GM21360 (cell line): ENCODE results near the gene UTP4.
"Not testable (repeated sequence)": the region's sequence is repeated elsewhere in the genome, so short reads cannot be mapped to it uniquely, and the experiment has no call there.

ENCODE experiments used
- ATAC-seq: cut with Tn5 transposase; IDR thresholded peaks from one replicate; pipeline ENCODE4 v1.9.1; 2021; ENCODE audit warnings: mild to moderate bottlenecking, moderate library complexity; ENCODE audit not compliant: unreplicated experiment

UTP4 gene

DNA sequence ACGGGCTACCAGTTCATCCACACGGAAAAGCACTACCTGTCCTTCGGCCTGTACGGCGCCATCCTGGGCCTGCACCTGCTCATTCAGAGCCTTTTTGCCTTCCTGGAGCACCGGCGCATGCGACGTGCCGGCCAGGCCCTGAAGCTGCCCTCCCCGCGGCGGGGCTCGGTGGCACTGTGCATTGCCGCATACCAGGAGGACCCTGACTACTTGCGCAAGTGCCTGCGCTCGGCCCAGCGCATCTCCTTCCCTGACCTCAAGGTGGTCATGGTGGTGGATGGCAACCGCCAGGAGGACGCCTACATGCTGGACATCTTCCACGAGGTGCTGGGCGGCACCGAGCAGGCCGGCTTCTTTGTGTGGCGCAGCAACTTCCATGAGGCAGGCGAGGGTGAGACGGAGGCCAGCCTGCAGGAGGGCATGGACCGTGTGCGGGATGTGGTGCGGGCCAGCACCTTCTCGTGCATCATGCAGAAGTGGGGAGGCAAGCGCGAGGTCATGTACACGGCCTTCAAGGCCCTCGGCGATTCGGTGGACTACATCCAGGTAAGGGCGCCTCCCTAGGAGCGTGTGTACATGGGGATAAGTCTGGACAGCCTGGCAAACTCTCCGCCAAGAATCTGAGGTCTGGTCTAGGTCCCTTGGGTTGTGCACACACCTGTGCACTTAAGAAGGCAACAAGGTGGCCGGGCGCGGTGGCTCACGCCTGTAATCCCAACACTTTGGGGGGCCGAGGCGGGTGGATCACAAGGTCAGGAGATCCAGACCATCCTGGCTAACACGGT lies 22.8 kb upstream of the UTP4 start:
- no peak for ATAC-seq

- no peak for ATAC-seq
These were observed 22.0 kb upstream of the UTP4 start for GRCh38 chr16:69110406-69110805.

- ATAC-seq: no peak
These were observed 21.1 kb upstream of the UTP4 start for GRCh38 chr16:69111216-69111875.

GRCh38 chr16:69111876-69112230 lies 20.6 kb upstream of the UTP4 start:
- no peak for ATAC-seq

DNA sequence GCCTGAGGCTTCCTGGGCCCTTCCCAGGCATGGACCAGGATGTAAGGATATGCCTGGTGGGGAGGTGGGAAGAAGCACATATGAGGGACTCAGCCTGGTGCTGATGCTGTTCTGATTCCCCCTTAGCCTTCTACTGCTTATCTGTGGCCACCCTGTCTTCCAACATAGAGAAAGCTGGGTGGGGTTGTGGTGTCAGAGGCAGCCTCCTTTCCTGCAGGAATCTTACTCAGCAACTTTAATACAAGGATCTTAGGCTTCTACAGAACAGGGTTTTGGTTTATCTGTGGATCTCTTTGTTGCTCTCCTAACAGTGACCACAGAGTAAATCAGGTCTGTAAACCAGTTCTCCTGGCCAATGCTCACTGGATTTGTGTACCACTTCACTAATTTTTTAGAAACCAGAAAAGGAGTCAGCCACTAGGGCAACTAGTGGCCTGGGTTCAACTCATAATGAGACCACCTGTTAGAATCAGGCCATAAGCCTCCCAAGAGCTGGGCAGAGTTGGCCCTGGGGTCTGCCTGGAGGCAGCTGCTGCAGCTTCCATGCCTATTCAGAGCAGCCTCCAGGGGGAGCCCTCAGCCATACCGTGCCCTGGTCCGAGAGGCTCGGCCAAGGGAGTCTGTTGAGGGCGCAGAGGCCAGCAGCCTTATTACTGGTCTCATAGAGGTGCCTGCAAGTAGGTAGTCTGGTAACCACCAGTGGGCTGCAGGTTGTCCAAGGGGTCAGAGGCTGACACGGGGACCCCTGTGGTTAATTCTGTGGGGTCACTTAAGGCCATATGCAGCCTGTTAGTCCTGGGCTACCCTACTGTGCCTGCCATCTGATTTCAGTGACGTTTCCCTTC lies 19.9 kb upstream of the UTP4 start:
- ATAC-seq: no peak

DNA sequence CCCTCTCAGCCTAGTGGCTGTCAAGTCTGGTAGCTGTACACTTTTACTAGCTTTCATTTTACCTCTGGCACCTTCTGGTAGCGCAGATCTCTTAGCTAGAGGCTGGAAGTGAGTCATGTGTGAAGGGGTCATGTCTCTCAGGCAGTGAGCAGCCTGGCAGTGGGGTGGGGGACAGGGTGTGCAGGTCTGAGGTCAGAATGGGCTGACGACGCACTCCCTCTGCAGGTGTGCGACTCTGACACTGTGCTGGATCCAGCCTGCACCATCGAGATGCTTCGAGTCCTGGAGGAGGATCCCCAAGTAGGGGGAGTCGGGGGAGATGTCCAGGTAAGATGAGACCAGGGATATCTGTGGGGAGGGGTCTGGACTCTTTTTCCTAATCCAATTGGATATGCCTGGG lies 19.2 kb upstream of the UTP4 start:
- no peak for ATAC-seq

GRCh38 chr16:69114346-69114975 lies 18.0 kb upstream of the UTP4 start:
- no peak for ATAC-seq

GRCh38 chr16:69114976-69115355 lies 17.5 kb upstream of the UTP4 start:
- no peak for ATAC-seq

DNA sequence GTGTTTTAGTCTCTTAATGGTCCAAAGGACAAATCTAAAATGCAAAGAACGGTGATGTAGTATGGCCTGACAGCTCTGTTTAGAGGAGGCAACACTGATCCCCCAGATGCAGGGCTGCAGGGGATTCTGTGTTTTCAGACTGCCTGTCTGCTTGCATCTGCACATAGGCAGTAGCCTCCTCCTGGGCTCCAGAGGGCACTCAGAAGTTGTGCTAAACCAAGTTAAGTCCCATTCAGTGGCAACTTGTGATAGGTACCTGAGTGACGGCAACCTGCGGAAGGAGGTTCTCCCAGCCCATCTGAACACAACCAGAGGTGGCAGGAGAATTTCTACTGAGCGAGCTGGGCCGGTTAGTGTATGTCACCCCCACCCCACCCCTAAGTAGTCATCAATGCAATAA lies 17.1 kb upstream of the UTP4 start:
- ATAC-seq: no peak

GRCh38 chr16:69115837-69116236 lies 16.6 kb upstream of the UTP4 start:
- no peak for ATAC-seq

- ATAC-seq: no peak
These were observed 16.1 kb upstream of the UTP4 start for GRCh38 chr16:69116256-69116875.

- ATAC-seq: no peak
These were observed 15.5 kb upstream of the UTP4 start for GRCh38 chr16:69116906-69117305.

DNA sequence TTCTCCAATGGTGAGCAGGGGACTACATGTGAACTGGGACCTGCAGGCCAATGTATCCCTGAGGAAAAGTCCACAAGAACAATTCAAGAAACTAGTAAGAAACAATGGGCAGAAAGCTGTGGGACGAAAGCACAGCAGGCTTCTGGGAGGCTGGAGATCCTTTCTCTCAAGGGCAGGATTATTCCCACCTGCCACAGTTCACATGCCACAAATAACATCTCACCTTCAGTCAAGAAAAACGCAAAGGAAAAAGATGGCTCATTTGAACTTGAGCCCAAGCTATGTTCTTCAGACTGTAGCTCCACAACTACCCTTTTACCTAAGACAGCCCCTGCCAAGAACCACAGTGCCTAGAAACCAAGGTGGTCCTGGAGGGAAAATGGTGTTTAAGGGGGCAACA lies 14.0 kb upstream of the UTP4 start:
- no peak for ATAC-seq

DNA sequence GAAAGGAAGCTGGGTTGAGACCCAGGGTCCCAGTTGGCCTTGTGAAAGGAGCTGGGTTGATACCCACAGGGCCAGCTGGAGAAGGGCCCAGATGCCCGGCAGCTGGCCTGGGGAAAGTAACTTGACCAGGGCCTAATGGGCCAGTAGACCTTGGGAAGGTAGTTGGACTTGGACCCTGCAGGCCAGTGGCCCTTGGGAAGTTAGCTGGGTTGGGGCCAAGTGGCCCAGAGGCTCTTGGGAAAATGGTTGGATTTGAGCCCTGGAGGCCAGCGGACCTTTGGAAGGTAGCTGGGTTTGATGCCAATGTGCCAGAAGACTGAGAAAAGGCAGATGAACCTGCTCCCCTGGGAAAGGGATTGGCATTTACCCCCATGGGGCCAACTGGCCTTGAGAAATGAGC lies 13.5 kb upstream of the UTP4 start:
- no peak for ATAC-seq

GRCh38 chr16:69119536-69119935 lies 12.9 kb upstream of the UTP4 start:
- ATAC-seq: no peak

- ATAC-seq: no peak
These were observed 12.3 kb upstream of the UTP4 start for GRCh38 chr16:69120096-69120664.

DNA sequence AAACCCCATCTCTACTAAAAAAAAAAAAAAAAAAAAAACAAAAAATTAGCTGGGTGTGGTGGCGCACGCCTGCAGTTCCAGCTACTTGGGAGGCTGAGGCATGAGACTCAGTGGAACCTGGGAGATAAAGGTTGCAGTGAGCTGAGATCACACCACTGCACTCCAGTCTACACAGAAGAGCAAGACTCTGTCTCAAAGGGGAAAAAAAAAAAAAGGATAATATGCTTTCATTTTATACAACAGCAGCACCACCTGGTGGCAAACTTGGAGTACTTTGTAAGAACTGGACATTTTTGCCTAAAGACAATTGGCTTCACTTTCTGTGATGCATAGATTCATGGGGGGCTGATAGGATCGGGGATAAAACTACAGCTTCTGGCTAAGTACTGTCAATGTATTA lies 8.5 kb upstream of the UTP4 start:
- no peak for ATAC-seq

DNA sequence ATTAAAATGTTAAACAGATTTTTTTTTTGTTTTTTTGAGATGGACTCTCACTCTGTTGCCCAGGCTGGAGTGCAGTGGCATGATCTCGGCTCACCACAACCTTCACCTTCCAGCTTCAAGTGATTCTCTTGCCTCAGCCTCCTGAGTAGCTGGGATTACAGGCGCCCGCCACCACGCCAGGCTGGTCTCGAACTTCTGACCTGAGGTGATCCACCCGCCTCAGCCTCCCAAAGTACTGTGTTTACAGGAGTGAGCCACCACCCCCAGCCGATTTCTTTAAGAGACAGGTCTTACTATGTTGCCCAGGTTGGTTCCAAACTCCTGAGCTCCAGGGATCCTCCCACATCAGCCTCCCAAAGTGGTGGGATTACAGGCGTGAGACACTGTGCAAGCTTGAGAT lies 8.0 kb upstream of the UTP4 start:
- ATAC-seq: not testable (repeated sequence)

GRCh38 chr16:69124961-69125360 lies 7.5 kb upstream of the UTP4 start:
- not testable (repeated sequence) for ATAC-seq

- no peak for ATAC-seq
These were observed 6.2 kb upstream of the UTP4 start for GRCh38 chr16:69126221-69126620.

- ATAC-seq: not testable (repeated sequence)
These were observed 5.6 kb upstream of the UTP4 start for GRCh38 chr16:69126801-69127200.
